NCI-H2196 treated with DMSO at 0.1 percent for 48 hours (cell line): ENCODE measurements around the gene ITGA1.
"Not testable (repeated sequence)": the region's sequence is repeated elsewhere in the genome, so short reads cannot be mapped to it uniquely, and the experiment has no call there.

Experiments
- DNase-seq: peaks from one replicate; lab custom pipeline; 2025; ENCODE audit not compliant: unreplicated experiment; lab: John Stamatoyannopoulos, UW

Gene ITGA1

GRCh38 chr5:52787600-52788504 lies at the start of gene ITGA1, which contains the start of gene PELO:
Gene ITGA1, plus strand, starts transcription at chr5:52787916. Its CDS starts 438 bp downstream, at chr5:52788354.
Gene PELO, plus strand, starts transcription at chr5:52787916. Its CDS starts 12,479 bp downstream, at chr5:52800395.
- DNase-seq = no peak

- DNase-seq = no peak
Observed at GRCh38 chr5:52738095-52738506, 49.6 kb upstream of the ITGA1 start.

DNA sequence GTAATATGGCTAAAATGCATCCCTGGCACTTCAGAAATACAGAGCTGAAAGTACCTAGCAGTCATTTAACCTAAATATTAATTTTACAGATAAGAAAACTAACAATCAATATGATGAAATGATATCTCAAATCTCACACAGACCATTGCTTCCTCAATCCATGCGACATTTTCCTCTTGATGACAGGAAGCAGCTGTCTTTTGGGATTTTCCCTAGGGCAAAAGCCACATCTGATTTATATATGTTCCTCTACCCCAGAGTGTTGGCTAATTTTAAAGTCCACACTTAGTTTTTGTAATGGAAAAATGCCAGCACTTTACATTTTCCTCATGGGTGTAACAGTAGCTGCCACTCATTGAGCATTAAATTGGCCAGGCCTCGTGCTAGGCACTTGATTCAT lies 47.7 kb upstream of the ITGA1 start:
- DNase-seq = no peak

DNA sequence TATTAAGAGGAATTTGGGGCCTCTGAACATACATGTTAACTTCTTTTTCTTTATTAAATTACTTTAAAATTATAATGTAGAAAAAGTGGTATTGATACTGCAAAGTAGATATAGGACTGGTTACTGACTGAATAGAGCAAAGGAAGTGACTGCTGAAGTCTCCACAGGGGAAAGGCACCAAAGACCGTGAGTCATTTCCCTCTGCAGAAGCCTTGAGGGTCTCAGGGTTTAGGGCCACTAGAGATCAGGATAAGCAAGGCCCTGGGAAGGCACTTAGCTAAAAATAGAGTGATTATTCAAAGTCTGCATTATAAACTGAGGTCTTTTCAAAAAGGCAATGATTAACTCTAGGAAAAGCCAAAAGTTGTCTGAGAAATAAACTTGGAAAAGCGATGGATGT lies 44.7 kb upstream of the ITGA1 start:
- DNase-seq = no peak

DNA sequence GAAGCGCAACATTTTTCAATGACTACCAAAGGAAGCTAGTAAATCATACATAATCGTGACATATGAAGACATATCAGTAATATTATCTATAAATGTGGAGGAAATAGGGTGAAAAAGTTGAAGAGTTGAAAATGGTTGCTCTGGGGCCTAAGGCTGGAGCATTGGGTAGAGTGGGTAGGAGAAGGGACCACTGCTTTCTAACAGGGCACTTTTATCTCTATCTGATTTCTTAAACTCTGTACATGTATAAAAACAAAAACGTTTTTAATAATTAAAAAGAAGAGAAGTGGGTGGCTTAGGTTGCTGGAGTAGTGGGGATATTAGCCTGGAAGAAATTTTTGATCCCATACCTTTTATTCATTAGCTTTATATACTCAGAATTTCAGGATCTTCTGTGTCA lies 44.2 kb upstream of the ITGA1 start:
- DNase-seq = no peak

GRCh38 chr5:52743970-52744369 lies 43.7 kb upstream of the ITGA1 start:
- no peak for DNase-seq

DNA sequence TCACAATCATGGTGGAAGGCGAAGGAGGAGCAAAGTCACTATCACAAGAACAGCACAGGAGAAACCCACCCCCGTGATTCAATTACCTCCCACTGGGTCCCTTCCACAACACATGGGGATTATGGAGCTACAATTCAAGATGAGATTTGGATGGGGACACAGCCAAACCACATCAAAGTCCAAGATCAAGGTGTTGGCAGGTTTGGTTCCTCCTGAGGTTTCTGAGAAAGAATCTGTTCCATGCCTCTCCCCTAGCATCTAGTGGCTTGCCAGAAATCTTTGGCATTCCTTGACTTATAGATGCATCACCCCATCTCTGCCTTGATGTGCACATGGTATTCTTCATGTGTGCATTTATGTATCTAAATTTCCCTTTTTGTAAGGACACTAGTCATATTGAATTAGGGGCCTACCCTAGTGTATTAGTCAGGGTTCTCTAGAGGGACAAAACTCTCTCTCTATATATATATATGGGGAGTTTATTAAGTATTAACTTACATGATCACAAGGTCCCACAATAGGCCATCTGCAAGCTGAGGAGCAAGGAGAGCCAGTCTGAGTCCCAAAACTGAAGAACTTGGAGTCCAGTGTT lies 42.8 kb upstream of the ITGA1 start:
- DNase-seq = not testable (repeated sequence)

DNA sequence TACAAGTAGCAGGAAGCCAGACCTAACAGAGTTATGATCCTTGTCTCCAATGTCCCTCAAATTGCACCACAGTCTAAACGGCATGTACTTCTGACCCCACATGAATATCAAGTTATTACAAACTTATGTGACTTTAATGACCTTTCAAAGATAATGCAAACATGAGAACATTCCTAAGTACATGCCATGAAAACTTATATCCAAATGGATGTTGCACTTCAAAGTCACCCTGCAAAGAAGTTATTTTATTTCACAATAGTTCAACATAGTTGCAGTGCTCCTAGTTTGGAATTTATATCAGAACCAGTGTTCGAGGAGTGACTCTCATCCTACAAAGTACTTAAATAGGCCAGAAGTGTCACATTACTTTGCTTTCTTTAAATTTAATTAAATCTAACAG lies 41.2 kb upstream of the ITGA1 start:
- DNase-seq = no peak

DNA sequence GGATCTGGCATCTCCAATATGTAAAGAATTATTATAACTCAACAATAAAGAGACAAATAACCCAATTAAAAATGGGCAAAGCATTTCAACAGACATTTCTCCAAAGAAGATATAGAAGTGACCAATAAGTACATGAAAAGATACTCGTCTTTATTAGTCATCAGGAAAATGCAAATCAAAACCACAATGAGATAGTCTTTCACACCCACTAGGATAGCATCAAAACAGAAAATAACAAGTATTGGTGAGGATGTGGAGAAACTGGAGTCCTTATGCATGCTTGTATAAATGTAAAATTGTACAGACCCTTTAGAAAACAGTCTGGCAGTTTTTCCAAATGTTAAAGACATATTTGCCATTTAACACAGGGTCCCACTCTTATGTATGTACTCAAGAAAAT lies 39.1 kb upstream of the ITGA1 start:
- no peak for DNase-seq

DNA sequence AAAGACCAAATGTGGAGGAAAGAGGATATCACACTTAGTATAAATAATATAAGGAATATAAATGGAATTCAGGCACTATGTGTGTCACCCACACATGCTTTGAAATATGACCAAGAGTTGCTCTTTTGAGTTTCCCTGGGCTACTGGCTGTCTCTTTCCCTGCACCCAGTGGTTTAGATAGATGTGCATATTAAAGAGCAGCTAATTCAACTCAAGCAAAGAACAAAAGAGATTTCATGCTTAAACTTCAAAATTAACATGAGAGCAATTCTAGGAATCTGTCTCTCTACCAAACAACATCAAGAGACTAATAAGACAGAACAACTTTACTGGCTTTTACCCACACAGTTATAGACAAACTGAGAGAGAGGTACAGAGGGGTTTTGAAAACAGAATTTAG lies 38.0 kb upstream of the ITGA1 start:
- no peak for DNase-seq

- DNase-seq = no peak
Observed at GRCh38 chr5:52751137-52751536, 36.6 kb upstream of the ITGA1 start.

GRCh38 chr5:52754051-52754450 lies 33.7 kb upstream of the ITGA1 start:
- DNase-seq = no peak

DNA sequence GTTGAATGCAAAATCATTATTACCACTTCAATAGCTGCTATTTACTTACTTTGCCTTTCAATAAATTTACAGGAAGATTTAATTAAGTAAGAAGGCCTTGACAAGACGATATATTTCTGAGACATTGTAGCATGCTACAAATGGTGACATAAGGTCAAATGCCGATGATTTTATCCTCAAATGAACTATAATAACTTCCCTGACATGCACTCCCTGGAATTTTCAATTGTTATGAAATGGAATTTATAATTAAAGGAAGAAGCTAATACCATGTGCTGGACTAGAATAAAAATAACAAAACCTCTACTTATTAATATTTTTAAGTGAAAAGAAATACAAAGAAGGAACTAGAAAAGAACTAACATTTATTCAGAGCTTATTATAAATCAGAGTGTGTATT lies 30.2 kb upstream of the ITGA1 start:
- DNase-seq = no peak

GRCh38 chr5:52758014-52758413 lies 29.7 kb upstream of the ITGA1 start:
- DNase-seq = no peak

DNA sequence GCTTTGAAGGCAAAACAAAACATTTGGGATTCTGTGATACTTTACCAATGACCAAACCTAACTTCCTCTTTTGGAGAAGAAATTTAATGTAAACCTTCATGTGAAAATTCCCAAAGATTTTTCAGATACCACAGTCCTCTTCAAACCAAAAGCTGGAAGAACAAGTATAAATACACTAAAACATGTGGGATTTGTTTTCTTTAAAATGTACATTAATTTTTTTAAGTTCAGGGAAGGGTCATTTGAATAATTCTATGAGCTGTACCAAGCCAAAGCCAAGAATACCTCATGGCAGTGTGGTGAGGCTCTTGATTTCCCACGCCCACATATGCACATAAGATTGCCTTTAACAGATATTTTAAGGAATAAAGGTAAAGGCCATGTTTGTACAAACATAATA lies 28.4 kb upstream of the ITGA1 start:
- DNase-seq = no peak

GRCh38 chr5:52760695-52761366 lies 26.9 kb upstream of the ITGA1 start:
- no peak for DNase-seq

DNA sequence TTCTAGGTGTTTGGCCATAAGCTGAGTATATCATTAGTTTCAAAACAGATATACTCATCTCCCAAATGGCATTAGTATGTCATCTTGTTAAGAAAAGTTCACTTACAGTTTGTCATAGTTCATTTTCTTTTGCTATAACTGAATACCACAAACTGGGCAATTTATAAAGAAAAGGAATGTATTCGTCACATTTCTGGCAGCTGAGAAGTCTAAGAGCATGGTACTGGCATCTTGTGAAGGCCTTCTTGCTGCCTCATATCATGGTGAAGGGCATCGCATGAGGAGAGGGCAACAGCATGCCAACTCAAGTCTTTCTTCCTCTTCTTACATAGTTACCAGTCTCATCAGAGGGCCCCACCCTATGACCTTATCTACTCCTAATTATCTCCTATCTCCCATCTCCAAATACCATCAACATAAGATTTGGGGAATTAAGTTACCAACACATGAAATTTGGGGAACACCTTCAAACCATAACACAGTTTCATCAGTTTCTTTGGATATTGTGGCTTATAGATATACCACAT lies 20.4 kb upstream of the ITGA1 start:
- DNase-seq = no peak

- no peak for DNase-seq
Observed at GRCh38 chr5:52767766-52768480, 19.8 kb upstream of the ITGA1 start.

- no peak for DNase-seq
Observed at GRCh38 chr5:52769061-52769460, 18.7 kb upstream of the ITGA1 start.

DNA sequence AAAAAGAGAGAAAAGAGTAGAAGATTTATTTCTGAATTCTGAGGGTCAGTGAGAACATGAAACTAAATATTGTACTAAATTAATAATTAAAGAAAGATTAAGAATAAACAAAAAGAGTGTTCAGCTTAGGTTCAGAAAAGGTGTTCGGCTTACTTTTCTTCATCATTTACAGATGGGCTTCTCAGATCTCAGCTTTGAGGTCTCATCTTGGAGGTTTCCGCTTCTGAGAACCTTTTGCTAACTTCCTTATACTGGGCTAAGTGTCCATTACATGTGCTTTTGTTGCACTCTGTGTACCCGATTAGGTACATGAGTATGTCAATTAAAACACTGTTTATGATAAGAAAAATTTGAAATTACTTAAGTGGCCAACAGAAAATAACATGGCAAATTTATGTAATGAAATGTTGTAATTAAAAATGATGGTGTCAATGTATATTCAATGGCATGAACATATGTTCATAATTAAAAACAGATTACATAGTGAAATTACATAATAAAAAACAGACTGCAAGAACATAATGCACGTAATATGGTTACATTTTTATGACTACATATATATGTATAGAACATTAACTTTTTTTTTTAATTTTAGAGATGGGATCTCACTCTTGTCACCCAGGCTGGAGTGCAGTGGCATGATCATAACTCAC lies 17.3 kb upstream of the ITGA1 start:
- no peak for DNase-seq
